HL-60 (cell line): ENCODE data around the gene ROR2.

ENCODE experiments used
- POLR2AphosphoS5 ChIP-seq: IDR thresholded peaks from 2 replicates; pipeline ENCODE4 v1.6.1; 2012; ENCODE audit warnings: low read depth
- REST ChIP-seq: IDR thresholded peaks from 2 replicates; pipeline ENCODE4 v1.6.1; 2012; ENCODE audit warnings: low read depth; ENCODE audit not compliant: insufficient replicate concordance
- TF ChIP-seq, protein P1 (sequence below): IDR thresholded peaks from one replicate; pipeline ENCODE4 v1.5.1; 2011; ENCODE audit warnings: low read length, control low read depth, inconsistent platforms; ENCODE audit not compliant: insufficient read depth

GRCh38 chr9:91945277-91946085 lies 4.5 kb downstream of the ROR2 start:
- TF ChIP-seq, protein P1, sequence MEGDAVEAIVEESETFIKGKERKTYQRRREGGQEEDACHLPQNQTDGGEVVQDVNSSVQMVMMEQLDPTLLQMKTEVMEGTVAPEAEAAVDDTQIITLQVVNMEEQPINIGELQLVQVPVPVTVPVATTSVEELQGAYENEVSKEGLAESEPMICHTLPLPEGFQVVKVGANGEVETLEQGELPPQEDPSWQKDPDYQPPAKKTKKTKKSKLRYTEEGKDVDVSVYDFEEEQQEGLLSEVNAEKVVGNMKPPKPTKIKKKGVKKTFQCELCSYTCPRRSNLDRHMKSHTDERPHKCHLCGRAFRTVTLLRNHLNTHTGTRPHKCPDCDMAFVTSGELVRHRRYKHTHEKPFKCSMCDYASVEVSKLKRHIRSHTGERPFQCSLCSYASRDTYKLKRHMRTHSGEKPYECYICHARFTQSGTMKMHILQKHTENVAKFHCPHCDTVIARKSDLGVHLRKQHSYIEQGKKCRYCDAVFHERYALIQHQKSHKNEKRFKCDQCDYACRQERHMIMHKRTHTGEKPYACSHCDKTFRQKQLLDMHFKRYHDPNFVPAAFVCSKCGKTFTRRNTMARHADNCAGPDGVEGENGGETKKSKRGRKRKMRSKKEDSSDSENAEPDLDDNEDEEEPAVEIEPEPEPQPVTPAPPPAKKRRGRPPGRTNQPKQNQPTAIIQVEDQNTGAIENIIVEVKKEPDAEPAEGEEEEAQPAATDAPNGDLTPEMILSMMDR, result no peak
- TF ChIP-seq REST (no peak), POLR2AphosphoS5 (no peak)
